Middle frontal gyrus (tissue), 1 donor: ENCODE measurements around the gene HILPDA.
"Not testable (repeated sequence)": the region's sequence is repeated elsewhere in the genome, so short reads cannot be mapped to it uniquely, and the experiment has no call there.

ENCODE experiments used
- DNase-seq: peaks from one replicate; pipeline ENCODE4 v3.0.0-alpha.2; 2015; ENCODE audit warnings: low spot score; ENCODE audit errors: extremely low spot score

HILPDA gene

DNA sequence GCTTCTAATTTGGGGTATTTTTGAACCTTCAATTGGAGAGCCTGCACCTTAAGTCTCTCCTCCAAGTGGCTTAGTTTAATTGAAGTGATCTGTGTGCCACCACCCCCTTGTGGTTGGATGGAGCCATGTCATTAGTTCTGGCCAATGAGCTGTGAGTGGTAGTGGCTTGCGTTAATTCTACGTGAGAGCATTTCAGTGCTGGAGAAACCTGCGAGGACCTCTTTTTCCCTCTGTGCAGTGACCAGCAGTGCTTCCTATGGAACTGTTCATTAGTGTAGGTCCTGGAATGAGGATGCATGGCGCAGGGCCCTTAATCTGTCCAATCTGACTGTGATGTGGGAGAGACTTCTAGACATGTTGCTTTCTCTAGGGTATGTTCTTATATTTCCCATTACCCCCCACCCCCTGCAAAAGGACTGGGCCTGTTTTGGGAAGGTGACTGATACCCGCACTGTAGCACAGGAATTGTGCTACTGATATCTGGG, 3.8 kb downstream of the HILPDA start:
- peak; percentile 32 for DNase-seq

- no peak for DNase-seq
These were observed 6.8 kb downstream of the HILPDA start for GRCh38 chr7:128462460-128462859.

GRCh38 chr7:128463345-128463744, 7.7 kb downstream of the HILPDA start:
- not testable (repeated sequence) for DNase-seq

DNA sequence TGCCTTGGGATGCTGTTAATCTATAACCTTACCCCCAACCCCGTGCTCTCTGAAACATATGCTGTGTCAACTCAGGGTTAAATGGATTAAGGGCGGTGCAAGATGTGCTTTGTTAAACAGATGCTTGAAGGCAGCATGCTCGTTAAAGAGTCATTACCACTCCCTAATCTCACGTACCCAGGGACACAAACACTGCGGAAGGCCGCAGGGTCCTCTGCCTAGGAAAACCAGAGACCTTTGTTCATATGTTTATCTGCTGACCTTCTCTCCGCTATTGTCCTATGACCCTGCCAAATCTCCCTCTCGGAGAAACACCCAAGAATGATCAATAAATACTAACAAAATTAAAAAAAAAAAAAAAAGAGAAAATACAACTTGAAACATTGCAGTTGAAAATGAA, 8.3 kb downstream of the HILPDA start:
- DNase-seq, result not testable (repeated sequence)

DNA sequence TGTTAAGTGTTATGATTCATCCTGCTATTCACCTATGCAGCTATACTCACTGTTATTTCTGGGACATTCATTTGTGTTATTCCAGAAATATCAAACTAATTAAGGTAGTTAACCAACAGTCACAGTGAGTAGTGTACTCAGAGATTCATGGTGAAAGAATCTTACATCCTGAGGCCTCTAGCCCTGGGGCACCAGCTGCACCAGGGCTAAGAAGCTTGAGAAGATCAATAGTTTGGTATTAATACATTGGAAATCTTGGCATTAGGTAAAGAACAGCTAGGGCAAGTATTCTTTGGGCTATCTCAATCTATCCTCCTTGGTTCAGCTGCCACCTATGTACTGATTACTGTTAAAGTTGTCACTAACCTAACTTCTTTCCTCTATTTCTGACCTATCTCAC, 11.2 kb downstream of the HILPDA start:
- DNase-seq, result not testable (repeated sequence)

- peak; percentile 82 for DNase-seq
These were observed 21.0 kb downstream of the HILPDA start, which contains the start of gene METTL2B for GRCh38 chr7:128476402-128477335. TSS of gene METTL2B (plus strand) at chr7:128476748. CDS start at chr7:128476766, 18 bp downstream.

DNA sequence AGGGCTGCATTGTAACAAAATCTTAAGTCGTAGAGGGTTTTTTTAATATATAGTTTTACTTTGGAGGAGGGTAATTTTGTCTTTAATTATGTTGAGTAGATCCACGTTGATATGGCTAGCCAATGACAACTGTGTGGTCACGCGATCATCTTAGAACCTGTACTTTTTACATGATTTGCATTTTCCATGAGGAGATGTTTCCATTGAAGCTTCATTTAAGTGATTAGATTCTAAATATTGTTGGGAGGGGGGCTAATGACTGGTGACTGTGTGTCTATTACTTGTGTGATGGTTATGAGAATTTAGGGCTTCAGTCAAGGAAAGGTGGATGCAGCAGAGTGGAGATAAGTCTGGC, 21.6 kb downstream of the HILPDA start:
- not testable (repeated sequence) for DNase-seq

- DNase-seq, result not testable (repeated sequence)
These were observed 23.4 kb downstream of the HILPDA start for GRCh38 chr7:128479082-128479481.

DNA sequence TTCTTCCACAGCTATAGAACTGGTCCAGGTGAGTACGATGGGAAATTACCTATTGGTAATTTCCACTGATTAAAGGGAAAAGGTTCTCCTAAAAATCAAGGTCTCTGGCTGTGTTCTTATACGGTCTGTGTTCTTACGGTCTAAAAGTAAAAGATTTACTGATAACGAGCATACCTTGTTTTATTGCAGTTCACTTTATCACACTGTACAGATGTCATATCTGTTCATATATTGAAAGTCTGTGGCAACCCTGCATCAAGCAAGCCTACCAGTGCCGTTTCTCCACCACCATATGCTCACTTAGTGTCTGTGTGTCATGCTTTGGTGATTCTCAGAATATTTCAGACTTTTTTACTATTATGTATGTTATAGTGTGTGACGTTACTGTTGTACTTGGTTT, 32.5 kb downstream of the HILPDA start:
- DNase-seq, result not testable (repeated sequence)

GRCh38 chr7:128497405-128497804, 41.7 kb downstream of the HILPDA start:
- DNase-seq, result no peak

GRCh38 chr7:128505416-128505815, 49.7 kb downstream of the HILPDA start:
- not testable (repeated sequence) for DNase-seq

DNA sequence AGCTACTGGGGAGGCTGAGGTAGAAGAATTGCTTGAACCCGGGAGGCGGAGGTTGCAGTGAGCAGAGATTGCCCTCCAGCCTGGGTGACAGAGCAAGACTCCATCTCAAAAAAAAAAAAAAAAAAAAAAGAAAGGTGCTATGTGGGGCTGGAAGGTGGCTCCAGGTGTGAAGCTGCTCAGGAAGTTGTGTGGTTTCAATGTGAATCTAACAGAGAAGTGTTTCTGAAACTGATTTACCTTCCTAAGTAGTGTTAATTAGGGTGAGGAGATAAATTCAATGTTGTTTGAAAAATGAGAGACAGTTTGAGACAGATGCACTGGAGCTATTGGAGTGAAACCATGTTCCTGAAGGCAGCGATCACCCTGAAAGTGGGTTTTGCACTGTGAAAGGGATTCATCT, 51.1 kb downstream of the HILPDA start:
- not testable (repeated sequence) for DNase-seq

DNA sequence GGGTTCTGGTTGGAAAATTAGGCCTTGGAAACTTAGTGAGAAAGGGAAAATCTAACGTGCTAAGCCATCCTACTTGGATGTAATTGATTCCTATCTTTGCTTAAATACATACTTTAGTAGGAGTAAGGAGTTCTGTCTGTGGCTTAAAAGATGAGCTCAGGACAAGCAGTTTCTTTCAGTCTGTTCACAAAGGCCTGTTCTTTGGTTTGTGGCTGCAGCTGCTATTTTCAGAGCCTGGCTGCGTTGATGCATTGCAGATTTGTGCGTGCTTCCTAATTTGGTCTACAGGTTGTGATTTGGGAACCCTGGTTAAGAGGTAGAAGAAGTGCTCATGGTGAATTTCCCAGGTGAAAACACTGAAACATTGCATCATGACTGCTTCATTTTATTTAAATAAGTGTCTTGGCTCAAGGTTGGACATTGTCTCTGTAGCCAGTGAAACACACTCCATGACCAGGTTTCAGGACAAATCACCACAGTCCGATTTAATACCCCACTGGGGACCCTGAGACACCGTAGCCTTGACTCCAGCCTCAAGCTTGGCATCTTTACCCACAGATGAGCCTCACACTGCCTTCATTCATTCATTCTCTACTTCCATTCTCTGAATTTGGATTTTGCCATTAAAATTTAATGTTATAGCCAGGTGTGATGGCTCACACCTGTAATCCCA, 51.8 kb downstream of the HILPDA start:
- DNase-seq, result not testable (repeated sequence)
